Upper lobe of left lung (tissue), 6 donors: ENCODE measurements around the gene NR2F1. TPM values are rescaled to one million over a fixed set of nuclear protein-coding genes. Genes with fewer than 3 reads are reported as not detected.

ENCODE experiments used
- ATAC-seq, 2 donors: fragments of 200-7000 bp; cut with Tn5 transposase; one replicate each; pipeline ENCODE4 v1.9.1; 2022; ENCODE audit warnings: mild to moderate bottlenecking in 2 of 2, moderate library complexity in 2 of 2; ENCODE audit not compliant: low FRiP score in 2 of 2
- DNase-seq, 2 donors: peaks; one replicate each; pipeline ENCODE4 v3.0.0-alpha.2; 2019 to 2020
- H3K27ac ChIP-seq, 4 donors: fragments of 200-600 bp; sonication (generic); one replicate each; pipeline ENCODE4 v1.5.1; 2016 to 2019
- H3K27me3 ChIP-seq, 4 donors: fragments of 200-600 bp; sonication (generic); one replicate each; pipeline ENCODE4 v1.5.1; 2017 to 2019
- H3K36me3 ChIP-seq, 4 donors: fragments of 200-600 bp; sonication (generic); one replicate each; pipeline ENCODE4 v1.5.1; 2016 to 2019
- H3K4me1 ChIP-seq, 4 donors: fragments of 200-600 bp; sonication (generic); one replicate each; pipeline ENCODE4 v1.5.1; 2018 to 2019
- H3K4me3 ChIP-seq, 4 donors: fragments of 200-600 bp; sonication (generic); one replicate each; pipeline ENCODE4 v1.5.1; 2017 to 2019; ENCODE audit warnings: mild to moderate bottlenecking in 2 of 4, moderate library complexity in 1 of 4
- H3K9me3 ChIP-seq, 4 donors: fragments of 200-600 bp; sonication (generic); one replicate each; pipeline ENCODE4 v1.5.1; 2018 to 2019
- CTCF ChIP-seq, 6 experiments: fragments of 450-650 bp in 4 of 6; fragments of 200-600 bp in 2 of 6; sonication (generic) in 2 of 6; IDR thresholded peaks; one replicate each; pipeline ENCODE4 v1.5.1; 2016 to 2019; ENCODE audit warnings: antibody characterized with exemption in 6 of 6
- EP300 ChIP-seq, 4 donors: sonication (generic); formaldehyde crosslinking; IDR thresholded peaks; one replicate each; pipeline ENCODE4 v1.5.1; 2017; ENCODE audit warnings: antibody characterized with exemption in 4 of 4, control low read depth in 2 of 4
- POLR2A ChIP-seq, 4 donors: fragments of 450-650 bp; IDR thresholded peaks; one replicate each; pipeline ENCODE4 v1.5.1; 2016 to 2017; ENCODE audit warnings: antibody characterized with exemption in 4 of 4, mild to moderate bottlenecking in 2 of 4
- POLR2AphosphoS5 ChIP-seq, 2 donors: sonication (generic); formaldehyde crosslinking; IDR thresholded peaks; one replicate each; pipeline ENCODE4 v1.5.1; 2017; ENCODE audit warnings: antibody characterized with exemption in 2 of 2
- WGBS, 2 donors: methylation state at CpG; one replicate each; pipeline ENCODE4 v1.1.5; 2017 to 2018; 5-methylcytosine and 5-hydroxymethylcytosine counted together
- total RNA-seq, 6 donors: library from RNA; depleted of rRNA in 4 of 6; stranded (reverse); fragments of >200 nt in 4 of 6; gene quantifications; one replicate each; pipeline versions ENCODE4 v1.1.0 to v1.2.1, GENCODE V29; 2016 to 2021
- donor health status: DM: no; HTN: no; CAD: no; lungs with moderate emphysema.
- donor health status: DM: no; HTN: yes; CAD: no; lungs with severe emphysema.

Gene NR2F1
- total RNA-seq, 6 donors from 2014 or later: 8.9 to 70.3 (median 29.4) TPM

- Histone ChIP-seq H3K27ac (peak overlapping the region; percentile 51 to 77 (median 73)), H3K4me3 (peak overlapping the region; percentile 8 to 70 (median 62)), H3K9me3 (no peaks in the 10 kb centered on the region), H3K27me3 (peaks cover 2 to 58% (median 33%) of the 10 kb centered on the region in 4 donors), H3K4me1 (peaks cover 28 to 62% (median 30%) of the 10 kb centered on the region in 4 donors), H3K36me3 (no peaks in the 10 kb centered on the region)
- no peak for TF ChIP-seq POLR2AphosphoS5 (IDR thresholded peaks at IDR 0.05)
- TF ChIP-seq EP300 (IDR thresholded peaks at IDR 0.05): no peak
- TF ChIP-seq POLR2A (IDR thresholded peaks at IDR 0.05): no peak
- no peak for TF ChIP-seq CTCF (IDR thresholded peaks at IDR 0.05)
- ATAC-seq (no peak), DNase-seq (peak in 1 of 2 donors; percentile 84)
- WGBS, 2 donors: 3% methylated on average over 27 to 43 of the region's 70 CpGs
These were observed 2.2 kb downstream of the NR2F1 start for GRCh38 chr5:93585041-93585766.

GRCh38 chr5:93585767-93586385 is 2.9 kb downstream of the NR2F1 start:
- ATAC-seq (no peak), DNase-seq (no peak)
- Histone ChIP-seq H3K4me1 (peaks cover 21 to 55% (median 23%) of the 10 kb centered on the region in 4 donors), H3K36me3 (no peaks in the 10 kb centered on the region), H3K27ac (peak overlapping the region; percentile 51 to 77 (median 73)), H3K9me3 (no peaks in the 10 kb centered on the region), H3K27me3 (peaks cover 0 to 51% (median 29%) of the 10 kb centered on the region in 4 donors), H3K4me3 (peak overlapping the region; percentile 8 to 70 (median 62))
- 18 to 21% methylated on average over 13 of the region's 13 CpGs for WGBS, 2 donors
- TF ChIP-seq POLR2AphosphoS5 (IDR thresholded peaks at IDR 0.05): no peak
- no peak for TF ChIP-seq EP300 (IDR thresholded peaks at IDR 0.05)
- no peak for TF ChIP-seq POLR2A (IDR thresholded peaks at IDR 0.05)
- no peak for TF ChIP-seq CTCF (IDR thresholded peaks at IDR 0.05)

GRCh38 chr5:93586736-93587596 is 3.9 kb downstream of the NR2F1 start:
- 40 to 46% methylated on average over 11 of the region's 11 CpGs for WGBS, 2 donors
- H3K27ac ChIP-seq: peak overlapping the region in 3 of 4 donors; percentile 44 to 77 (median 72)
- peaks cover 0 to 48% (median 26%) of the 10 kb centered on the region in 4 donors for H3K27me3 ChIP-seq
- ATAC-seq: no peak
- no peak for DNase-seq
- H3K9me3 ChIP-seq: no peaks in the 10 kb centered on the region
- H3K4me3 ChIP-seq: peak overlapping the region in 3 of 4 donors; percentile 60 to 70 (median 64)
- no peaks in the 10 kb centered on the region for H3K36me3 ChIP-seq
- TF ChIP-seq POLR2A (IDR thresholded peaks at IDR 0.05): no peak
- TF ChIP-seq POLR2AphosphoS5 (IDR thresholded peaks at IDR 0.05): no peak
- TF ChIP-seq EP300 (IDR thresholded peaks at IDR 0.05): no peak
- no peak for TF ChIP-seq CTCF (IDR thresholded peaks at IDR 0.05)
- peaks cover 17 to 48% (median 18%) of the 10 kb centered on the region in 4 donors for H3K4me1 ChIP-seq

- 24 to 40% methylated on average over 40 of the region's 59 CpGs for WGBS, 2 donors
- no peak for TF ChIP-seq EP300 (IDR thresholded peaks at IDR 0.05)
- no peak for TF ChIP-seq CTCF (IDR thresholded peaks at IDR 0.05)
- TF ChIP-seq POLR2A (IDR thresholded peaks at IDR 0.05): no peak
- TF ChIP-seq POLR2AphosphoS5 (IDR thresholded peaks at IDR 0.05): no peak
- peak overlapping the region; percentile 44 to 77 (median 70) for H3K27ac ChIP-seq
- H3K36me3 ChIP-seq: no peaks in the 10 kb centered on the region
- peaks cover 0 to 43% (median 23%) of the 10 kb centered on the region in 4 donors for H3K27me3 ChIP-seq
- H3K4me1 ChIP-seq: peaks cover 16 to 40% (median 16%) of the 10 kb centered on the region in 4 donors
- no peaks in the 10 kb centered on the region for H3K9me3 ChIP-seq
- ATAC-seq (peak in 1 of 2 donors; percentile 4), DNase-seq (peak in 1 of 2 donors; percentile 84)
- peak overlapping the region; percentile 9 to 70 (median 62) for H3K4me3 ChIP-seq
These were observed 4.8 kb downstream of the NR2F1 start for GRCh38 chr5:93587597-93588351.
